Neural progenitor cell (in vitro differentiated cells): Measurements from ENCODE around the gene CMPK2.

ENCODE experiments used
- EZH2 ChIP-seq: fragments of 200-600 bp; sonication (generic); IDR thresholded peaks from 2 replicates; pipeline ENCODE4 v1.6.1; 2017; ENCODE audit warnings: antibody characterized with exemption, mild to moderate bottlenecking, moderate library complexity
- EZH2phosphoT487 ChIP-seq: fragments of 200-600 bp; sonication (generic); IDR thresholded peaks from 2 replicates; pipeline ENCODE4 v1.6.1; 2017; ENCODE audit warnings: antibody characterized with exemption
- TF ChIP-seq, protein P1 (sequence below): fragments of 200-600 bp; sonication (generic); IDR thresholded peaks from 2 replicates; pipeline ENCODE4 v1.5.1; 2017; ENCODE audit warnings: antibody characterized with exemption, mild to moderate bottlenecking

DNA sequence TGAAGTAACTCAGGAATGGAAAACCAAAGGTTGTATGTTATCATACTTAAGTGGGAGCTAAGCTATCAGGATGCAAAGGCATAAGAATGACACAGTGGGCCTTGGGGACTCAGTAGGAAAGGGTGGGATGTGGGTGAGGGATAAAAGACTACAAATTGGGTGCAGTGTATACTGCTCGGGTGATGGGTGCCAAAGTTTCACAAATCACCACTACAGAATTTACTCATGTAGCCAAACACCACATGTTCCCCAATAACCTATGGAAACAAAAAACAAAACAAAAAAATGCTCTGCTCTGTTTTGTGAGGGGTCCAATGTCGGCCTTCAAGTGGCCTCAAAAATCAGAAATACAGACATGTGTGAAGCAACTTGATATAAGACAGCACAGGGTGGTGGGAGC, 42.6 kb upstream of the CMPK2 start:
- TF ChIP-seq, protein P1, sequence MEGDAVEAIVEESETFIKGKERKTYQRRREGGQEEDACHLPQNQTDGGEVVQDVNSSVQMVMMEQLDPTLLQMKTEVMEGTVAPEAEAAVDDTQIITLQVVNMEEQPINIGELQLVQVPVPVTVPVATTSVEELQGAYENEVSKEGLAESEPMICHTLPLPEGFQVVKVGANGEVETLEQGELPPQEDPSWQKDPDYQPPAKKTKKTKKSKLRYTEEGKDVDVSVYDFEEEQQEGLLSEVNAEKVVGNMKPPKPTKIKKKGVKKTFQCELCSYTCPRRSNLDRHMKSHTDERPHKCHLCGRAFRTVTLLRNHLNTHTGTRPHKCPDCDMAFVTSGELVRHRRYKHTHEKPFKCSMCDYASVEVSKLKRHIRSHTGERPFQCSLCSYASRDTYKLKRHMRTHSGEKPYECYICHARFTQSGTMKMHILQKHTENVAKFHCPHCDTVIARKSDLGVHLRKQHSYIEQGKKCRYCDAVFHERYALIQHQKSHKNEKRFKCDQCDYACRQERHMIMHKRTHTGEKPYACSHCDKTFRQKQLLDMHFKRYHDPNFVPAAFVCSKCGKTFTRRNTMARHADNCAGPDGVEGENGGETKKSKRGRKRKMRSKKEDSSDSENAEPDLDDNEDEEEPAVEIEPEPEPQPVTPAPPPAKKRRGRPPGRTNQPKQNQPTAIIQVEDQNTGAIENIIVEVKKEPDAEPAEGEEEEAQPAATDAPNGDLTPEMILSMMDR = no peak
- TF ChIP-seq EZH2phosphoT487 (no peak), EZH2 (no peak)
